Fibroblast of the aortic adventitia (primary cell): ENCODE data around the gene DHRS12. TPM values are rescaled to one million over a fixed set of nuclear protein-coding genes. Genes with fewer than 3 reads are reported as not detected.
A peak's percentile ranks its signal among the peaks of the same experiment; 100 is the strongest.
"Not testable (repeated sequence)": the region's sequence is repeated elsewhere in the genome, so short reads cannot be mapped to it uniquely, and the experiment has no call there.

Source experiments
- DNase-seq: peaks from one replicate; pipeline ENCODE4 v3.0.0-alpha.2; 2010; ENCODE audit warnings: low read depth
- H3K4me3 ChIP-seq: 2 replicates; pipeline ENCODE4 v1.5.1; 2011; ENCODE audit warnings: low read depth, mild to moderate bottlenecking, control low read depth, low read length, moderate library complexity
- total RNA-seq: library from RNA; depleted of rRNA; stranded (reverse); fragments of >200 nt; gene quantifications from 2 replicates; pipeline ENCODE4 v1.2.3, GENCODE V29; 2012; ENCODE audit warnings: low replicate concordance
- TF ChIP-seq, protein P1 (sequence below): IDR thresholded peaks from 2 replicates; pipeline ENCODE4 v1.5.1; 2011; ENCODE audit warnings: mild to moderate bottlenecking, low read length, control low read depth, inconsistent platforms; ENCODE audit not compliant: insufficient read depth

The DHRS12 gene
- total RNA-seq, 1 donor = 3.8 TPM

GRCh38 chr13:51828730-51829567, 25.0 kb upstream of the DHRS12 start:
- DNase-seq = no peak
- no peak overlapping the region for H3K4me3 ChIP-seq
- TF ChIP-seq, protein P1, sequence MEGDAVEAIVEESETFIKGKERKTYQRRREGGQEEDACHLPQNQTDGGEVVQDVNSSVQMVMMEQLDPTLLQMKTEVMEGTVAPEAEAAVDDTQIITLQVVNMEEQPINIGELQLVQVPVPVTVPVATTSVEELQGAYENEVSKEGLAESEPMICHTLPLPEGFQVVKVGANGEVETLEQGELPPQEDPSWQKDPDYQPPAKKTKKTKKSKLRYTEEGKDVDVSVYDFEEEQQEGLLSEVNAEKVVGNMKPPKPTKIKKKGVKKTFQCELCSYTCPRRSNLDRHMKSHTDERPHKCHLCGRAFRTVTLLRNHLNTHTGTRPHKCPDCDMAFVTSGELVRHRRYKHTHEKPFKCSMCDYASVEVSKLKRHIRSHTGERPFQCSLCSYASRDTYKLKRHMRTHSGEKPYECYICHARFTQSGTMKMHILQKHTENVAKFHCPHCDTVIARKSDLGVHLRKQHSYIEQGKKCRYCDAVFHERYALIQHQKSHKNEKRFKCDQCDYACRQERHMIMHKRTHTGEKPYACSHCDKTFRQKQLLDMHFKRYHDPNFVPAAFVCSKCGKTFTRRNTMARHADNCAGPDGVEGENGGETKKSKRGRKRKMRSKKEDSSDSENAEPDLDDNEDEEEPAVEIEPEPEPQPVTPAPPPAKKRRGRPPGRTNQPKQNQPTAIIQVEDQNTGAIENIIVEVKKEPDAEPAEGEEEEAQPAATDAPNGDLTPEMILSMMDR = no peak

DNA sequence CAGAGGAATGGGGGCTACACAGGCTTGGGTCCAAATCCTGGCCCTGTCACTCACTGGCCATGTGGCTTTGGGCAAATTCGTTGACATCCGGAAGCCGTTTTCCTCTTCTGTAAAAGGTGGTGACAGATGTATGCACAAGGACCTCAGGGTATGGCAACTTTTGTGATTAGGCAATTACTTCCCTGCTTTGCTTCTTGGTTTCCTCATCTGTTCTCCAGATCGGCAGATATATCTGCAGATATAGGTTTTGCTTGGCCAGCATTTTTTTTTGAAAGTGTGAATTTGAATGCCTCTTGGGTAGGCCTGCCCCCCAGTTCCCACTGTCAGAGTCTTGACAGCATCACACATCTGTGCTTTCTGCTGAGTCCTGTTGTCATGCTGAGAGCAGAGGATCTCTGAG, 23.3 kb upstream of the DHRS12 start:
- TF ChIP-seq, protein P1 = no peak
- no peak for DNase-seq

DNA sequence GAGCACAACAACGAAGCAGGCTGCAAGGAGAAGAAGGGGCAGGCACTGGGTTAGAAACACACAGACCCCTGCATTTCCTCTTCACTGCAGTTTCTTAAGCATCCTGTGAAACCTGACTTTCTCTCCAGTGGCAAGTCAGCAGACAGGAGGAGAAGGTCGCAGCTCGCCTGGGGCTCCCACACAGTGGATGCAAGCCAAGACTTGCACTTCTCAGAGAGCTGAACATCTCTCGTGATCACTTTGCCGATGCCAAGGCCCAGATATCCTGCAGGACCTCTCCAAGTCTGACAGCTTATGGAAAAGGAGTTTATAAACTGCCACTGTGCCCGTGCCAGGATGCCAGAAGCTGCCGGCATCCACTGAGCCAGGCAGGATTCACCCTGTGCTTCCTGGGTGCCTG, 22.6 kb upstream of the DHRS12 start:
- TF ChIP-seq, protein P1 = no peak
- H3K4me3 ChIP-seq = no peak overlapping the region
- DNase-seq = no peak

More for the DNA sequence above, 23.3 kb upstream of the DHRS12 start:
- H3K4me3 ChIP-seq = no peak overlapping the region

GRCh38 chr13:51825681-51826254, 21.8 kb upstream of the DHRS12 start:
- no peak for DNase-seq
- H3K4me3 ChIP-seq = no peak overlapping the region
- TF ChIP-seq, protein P1 = no peak

DNA sequence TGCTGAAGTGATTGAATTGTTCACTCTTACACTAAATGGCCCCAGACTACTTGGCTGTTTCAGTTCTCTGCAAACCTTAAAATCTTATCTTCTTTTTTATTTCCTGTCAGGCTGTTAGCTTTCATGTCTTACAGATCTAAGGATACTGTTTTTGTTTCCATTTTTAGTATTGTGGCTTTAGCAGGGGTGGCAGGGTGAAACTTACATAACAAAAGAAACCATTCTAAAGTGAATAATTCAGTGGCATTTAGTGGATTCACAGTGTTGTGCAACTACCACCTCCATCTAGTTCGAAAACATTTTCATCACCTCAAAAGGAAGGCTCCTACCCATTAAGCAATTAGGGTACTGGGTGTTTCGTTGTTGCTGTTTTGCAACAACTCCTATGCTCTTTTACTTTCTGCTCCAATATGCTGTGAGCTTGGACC, 21.2 kb upstream of the DHRS12 start:
- TF ChIP-seq, protein P1 = no peak
- peak; percentile 68 for DNase-seq

DNA sequence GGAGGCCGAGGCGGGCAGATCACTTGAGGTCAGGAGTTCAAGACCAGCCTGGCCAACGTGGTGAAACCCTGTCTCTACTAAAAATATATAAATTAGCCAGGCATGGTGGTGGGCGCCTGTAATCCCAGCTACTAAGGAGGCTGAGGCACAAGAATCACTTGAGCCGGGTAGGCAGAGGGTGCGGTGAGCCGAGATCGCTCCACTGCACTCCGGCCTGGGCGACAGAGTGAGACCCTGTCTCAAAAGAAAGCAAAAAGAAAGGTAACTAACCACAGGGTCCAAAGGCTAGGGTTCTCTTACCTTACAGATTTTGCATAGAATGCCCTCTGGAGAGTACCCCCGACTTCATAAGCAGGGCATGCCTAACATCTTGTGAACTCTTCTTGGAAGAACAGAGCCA, 20.7 kb upstream of the DHRS12 start:
- DNase-seq = not testable (repeated sequence)

More for the DNA sequence above, 21.2 kb upstream of the DHRS12 start:
- no peak overlapping the region for H3K4me3 ChIP-seq

DNA sequence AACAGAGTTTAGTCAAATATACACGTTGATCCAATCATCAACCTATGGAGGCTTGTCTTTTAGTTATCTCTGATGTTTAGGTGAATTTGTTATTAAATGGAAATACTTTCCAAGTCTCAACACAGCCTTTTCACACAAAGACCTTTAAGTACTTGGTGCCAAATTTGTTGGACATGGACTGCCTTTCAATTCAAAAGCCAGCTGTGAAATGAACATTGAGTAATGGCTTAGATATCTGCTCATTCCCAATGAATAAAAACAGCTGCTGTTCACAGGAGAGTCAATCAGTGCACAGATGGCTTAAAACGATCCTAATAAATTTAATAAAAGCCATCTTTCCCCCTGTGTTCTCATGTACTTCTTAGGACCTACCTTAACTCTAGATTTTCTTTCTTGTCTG, 19.9 kb upstream of the DHRS12 start:
- TF ChIP-seq, protein P1 = no peak
- peak; percentile 14 for DNase-seq
- no peak overlapping the region for H3K4me3 ChIP-seq

More for the DNA sequence above, 20.7 kb upstream of the DHRS12 start:
- not testable (repeated sequence) for H3K4me3 ChIP-seq
